ENCODE measurements around the gene PALLD. TPM values are rescaled to one million over a fixed set of nuclear protein-coding genes. Genes with fewer than 3 reads are reported as not detected.

PALLD gene
- total and polyA plus RNA-seq, 2 of the 13 experiments (the other 11 are each of a cell fraction or from before 2014, with no cell fraction given) = 0.50 to 1.5 TPM

- WGBS (ENCODE audit: low lambda C conversion rate) = 0% methylated on average over 1 of the region's 1 CpG
- ChIA-PET POLR2A (no interaction called here), CTCF (ENCODE audit: low intra/inter-chr PET ratio, low total read pairs) (no interaction called here)
- intact Hi-C loops (cut with micrococcal nuclease; ENCODE audit: unreplicated experiment) = no loop called here
- Histone ChIP-seq H4K20me1 (ENCODE audit: insufficient read depth, low read length) (no peaks in the 10 kb centered on the region), H3K9ac (ENCODE audit: insufficient read depth, low read depth, low read length) (no peak overlapping the region), H3K27me3 (ENCODE audit: control insufficient read depth in 1 of 2, insufficient read depth in 2 of 2, low read length in 2 of 2) (no peaks in the 10 kb centered on the region), H3K79me2 (ENCODE audit: insufficient read depth, low read length) (no peaks in the 10 kb centered on the region), H3K4me2 (ENCODE audit: low read depth, low read length) (no peak overlapping the region), H2AFZ (ENCODE audit: low read length) (no peak overlapping the region), H3K4me1 (ENCODE audit: insufficient read depth, low read length) (no peaks in the 10 kb centered on the region), H3K27ac (ENCODE audit: extremely low read length, insufficient read depth, low read length) (no peak overlapping the region), H3K9me3 (ENCODE audit: low read length) (no peaks in the 10 kb centered on the region), H3K4me3 (replicated peaks in 1 of 3; ENCODE audit: insufficient read depth in 1 of 3, low read depth in 2 of 3, low read length in 3 of 3) (no peak overlapping the region), H3K36me3 (replicated peaks in 1 of 2; ENCODE audit: control insufficient read depth in 1 of 2, insufficient read depth in 2 of 2, low read length in 2 of 2) (no peaks in the 10 kb centered on the region)
- ATAC-seq (no peak), DNase-seq (ENCODE audit: low spot score) (no peak), FAIRE-seq (no peak)
- in situ Hi-C loops (cut with HindIII; ENCODE audit: extremely low pct_ligation_motif_present, low pct_unique_long_range_greater_than_20kb) = no loop called here
- no TSS peak for BruUV-seq (replicated peaks)
- no peak for TF ChIP-seq ZNF280D (CRISPR knock-in tag; IDR thresholded peaks at IDR 0.05)
- no peak for TF ChIP-seq FOXC1 (CRISPR knock-in tag; IDR thresholded peaks at IDR 0.05; ENCODE audit: borderline replicate concordance)
- TF ChIP-seq EP300 (IDR thresholded peaks at IDR 0.05; ENCODE audit: low read depth in 2 of 2, low read length in 2 of 2) = no peak
- TF ChIP-seq EP300 (CRISPR knock-in tag; IDR thresholded peaks at IDR 0.05; ENCODE audit: borderline replicate concordance) = no peak
- TF ChIP-seq, protein P1, sequence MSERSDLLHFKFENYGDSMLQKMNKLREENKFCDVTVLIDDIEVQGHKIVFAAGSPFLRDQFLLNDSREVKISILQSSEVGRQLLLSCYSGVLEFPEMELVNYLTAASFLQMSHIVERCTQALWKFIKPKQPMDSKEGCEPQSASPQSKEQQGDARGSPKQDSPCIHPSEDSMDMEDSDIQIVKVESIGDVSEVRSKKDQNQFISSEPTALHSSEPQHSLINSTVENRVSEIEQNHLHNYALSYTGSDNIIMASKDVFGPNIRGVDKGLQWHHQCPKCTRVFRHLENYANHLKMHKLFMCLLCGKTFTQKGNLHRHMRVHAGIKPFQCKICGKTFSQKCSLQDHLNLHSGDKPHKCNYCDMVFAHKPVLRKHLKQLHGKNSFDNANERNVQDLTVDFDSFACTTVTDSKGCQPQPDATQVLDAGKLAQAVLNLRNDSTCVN (CRISPR knock-in tag; IDR thresholded peaks at IDR 0.05; ENCODE audit: borderline replicate concordance) = no peak
- no peak for TF ChIP-seq ASH2L (IDR thresholded peaks at IDR 0.05; ENCODE audit: insufficient read length, low read depth, low read length)
- TF ChIP-seq ZNF160 (CRISPR knock-in tag; IDR thresholded peaks at IDR 0.05) = no peak
- no peak for TF ChIP-seq NR2C2 (CRISPR knock-in tag; IDR thresholded peaks at IDR 0.05; ENCODE audit: borderline replicate concordance)
- no peak for TF ChIP-seq MTF2 (CRISPR knock-in tag; IDR thresholded peaks at IDR 0.05; ENCODE audit: borderline replicate concordance)
- TF ChIP-seq CENPX (CRISPR knock-in tag; IDR thresholded peaks at IDR 0.05) = no peak
- no peak for TF ChIP-seq MLX (CRISPR knock-in tag; IDR thresholded peaks at IDR 0.05)
- TF ChIP-seq FOXK1 (CRISPR knock-in tag; IDR thresholded peaks at IDR 0.05; ENCODE audit: borderline replicate concordance, low read depth) = no peak
- TF ChIP-seq EZH2 (conservative IDR thresholded peaks at IDR 0.05; ENCODE audit: low read depth, low read length) = no peak
- TF ChIP-seq PHF20 (CRISPR knock-in tag; IDR thresholded peaks at IDR 0.05) = no peak
- no peak for TF ChIP-seq CBFB (CRISPR knock-in tag; IDR thresholded peaks at IDR 0.05)
- no peak for TF ChIP-seq HNRNPK (IDR thresholded peaks at IDR 0.05; ENCODE audit: low read depth, low read length, poor library complexity, severe bottlenecking)
- TF ChIP-seq, protein P2, sequence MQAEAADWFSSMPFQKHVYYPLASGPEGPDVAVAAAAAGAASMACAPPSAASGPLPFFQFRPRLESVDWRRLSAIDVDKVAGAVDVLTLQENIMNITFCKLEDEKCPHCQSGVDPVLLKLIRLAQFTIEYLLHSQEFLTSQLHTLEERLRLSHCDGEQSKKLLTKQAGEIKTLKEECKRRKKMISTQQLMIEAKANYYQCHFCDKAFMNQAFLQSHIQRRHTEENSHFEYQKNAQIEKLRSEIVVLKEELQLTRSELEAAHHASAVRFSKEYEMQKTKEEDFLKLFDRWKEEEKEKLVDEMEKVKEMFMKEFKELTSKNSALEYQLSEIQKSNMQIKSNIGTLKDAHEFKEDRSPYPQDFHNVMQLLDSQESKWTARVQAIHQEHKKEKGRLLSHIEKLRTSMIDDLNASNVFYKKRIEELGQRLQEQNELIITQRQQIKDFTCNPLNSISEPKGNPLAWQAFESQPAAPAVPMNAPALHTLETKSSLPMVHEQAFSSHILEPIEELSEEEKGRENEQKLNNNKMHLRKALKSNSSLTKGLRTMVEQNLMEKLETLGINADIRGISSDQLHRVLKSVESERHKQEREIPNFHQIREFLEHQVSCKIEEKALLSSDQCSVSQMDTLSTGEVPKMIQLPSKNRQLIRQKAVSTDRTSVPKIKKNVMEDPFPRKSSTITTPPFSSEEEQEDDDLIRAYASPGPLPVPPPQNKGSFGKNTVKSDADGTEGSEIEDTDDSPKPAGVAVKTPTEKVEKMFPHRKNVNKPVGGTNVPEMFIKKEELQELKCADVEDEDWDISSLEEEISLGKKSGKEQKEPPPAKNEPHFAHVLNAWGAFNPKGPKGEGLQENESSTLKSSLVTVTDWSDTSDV (CRISPR knock-in tag; IDR thresholded peaks at IDR 0.05) = no peak
- no peak for TF ChIP-seq ZNF44 (CRISPR knock-in tag; IDR thresholded peaks at IDR 0.05)
- no peak for TF ChIP-seq SPEN (CRISPR knock-in tag; IDR thresholded peaks at IDR 0.05; ENCODE audit: low read depth)
These were observed 10.0 kb upstream of the PALLD start for GRCh38 chr4:168486912-168487281.
